Left ventricle myocardium inferior (tissue), 1 donor: ENCODE measurements around the gene PSMD1. TPM values are rescaled to one million over a fixed set of nuclear protein-coding genes. Genes with fewer than 3 reads are reported as not detected.

Experiments used
- DNase-seq: peaks from one replicate; pipeline ENCODE4 v3.0.0-alpha.2; 2020
- H3K27ac ChIP-seq: fragments of 200-600 bp; replicated peaks from 2 replicates; pipeline ENCODE4 v1.8.0; 2021
- H3K27me3 ChIP-seq: fragments of 200-600 bp; 2 replicates; pipeline ENCODE4 v1.8.0; 2021; ENCODE audit warnings: low read depth
- H3K36me3 ChIP-seq: fragments of 200-600 bp; 2 replicates; pipeline ENCODE4 v1.8.0; 2021
- H3K4me1 ChIP-seq: fragments of 200-600 bp; 2 replicates; pipeline ENCODE4 v1.8.0; 2021
- H3K4me3 ChIP-seq: fragments of 200-600 bp; 2 replicates; pipeline ENCODE4 v1.8.0; 2021; ENCODE audit warnings: mild to moderate bottlenecking, moderate library complexity
- H3K9me3 ChIP-seq: fragments of 200-600 bp; replicated peaks from 2 replicates; pipeline ENCODE4 v1.8.0; 2021
- CTCF ChIP-seq: fragments of 200-600 bp; IDR thresholded peaks from 2 replicates; pipeline ENCODE4 v1.8.0; 2021; ENCODE audit warnings: antibody characterized with exemption, mild to moderate bottlenecking, borderline replicate concordance
- intact Hi-C: fragments of 100-400 bp; cut with micrococcal nuclease; formaldehyde crosslinking; loops from one replicate; pipeline ENCODE4 v1.11.0; 2022
- total RNA-seq: library from RNA; stranded (reverse); fragmentation: NEBNext Ultra II Directional; extraction: Animal tissue kit (Norgen Biotek cat#: 25700); gene quantifications from one replicate; pipeline ENCODE4 v1.2.1, GENCODE V29; 2021
- donor health status: DM: no; HTN: yes; CAD: no; lungs with severe emphysema.

The PSMD1 gene
- total RNA-seq, 1 donor from 2014 or later = 90.5 TPM

- H3K9me3 ChIP-seq = no peaks in the 10 kb centered on the region
- no peaks in the 10 kb centered on the region for H3K36me3 ChIP-seq
- no peak for TF ChIP-seq CTCF
- no peaks in the 10 kb centered on the region for H3K27me3 ChIP-seq
- intact Hi-C loops = no loop called here
- H3K4me3 ChIP-seq = no peak overlapping the region
- H3K27ac ChIP-seq = no peak overlapping the region
- peaks cover 22% of the 10 kb centered on the region for H3K4me1 ChIP-seq
- no peak for DNase-seq
These were observed 144.3 kb downstream of the PSMD1 start for GRCh38 chr2:231200805-231201474.

DNA sequence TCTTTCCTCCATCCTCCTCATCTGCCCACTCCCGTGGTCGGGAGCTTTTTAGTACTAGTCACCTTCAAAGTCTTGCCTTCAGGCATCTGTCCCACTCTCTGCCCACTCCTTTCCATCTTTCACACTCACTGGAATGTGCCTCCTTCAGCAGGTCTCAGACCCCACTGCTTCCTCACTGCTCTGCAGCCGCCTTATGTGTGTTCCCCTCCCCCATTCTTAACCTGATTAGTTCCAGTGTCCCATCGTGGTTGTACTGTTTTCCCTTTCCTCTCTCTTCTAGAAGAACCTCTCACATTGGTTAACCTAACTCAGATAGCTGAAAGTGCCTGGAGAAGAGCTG, 144.8 kb downstream of the PSMD1 start:
- no peak for DNase-seq
- Histone ChIP-seq H3K27ac (no peak overlapping the region), H3K4me1 (peaks cover 22% of the 10 kb centered on the region), H3K4me3 (no peak overlapping the region), H3K27me3 (no peaks in the 10 kb centered on the region), H3K9me3 (no peaks in the 10 kb centered on the region), H3K36me3 (no peaks in the 10 kb centered on the region)
- intact Hi-C loops = no loop called here
- TF ChIP-seq CTCF = no peak

DNA sequence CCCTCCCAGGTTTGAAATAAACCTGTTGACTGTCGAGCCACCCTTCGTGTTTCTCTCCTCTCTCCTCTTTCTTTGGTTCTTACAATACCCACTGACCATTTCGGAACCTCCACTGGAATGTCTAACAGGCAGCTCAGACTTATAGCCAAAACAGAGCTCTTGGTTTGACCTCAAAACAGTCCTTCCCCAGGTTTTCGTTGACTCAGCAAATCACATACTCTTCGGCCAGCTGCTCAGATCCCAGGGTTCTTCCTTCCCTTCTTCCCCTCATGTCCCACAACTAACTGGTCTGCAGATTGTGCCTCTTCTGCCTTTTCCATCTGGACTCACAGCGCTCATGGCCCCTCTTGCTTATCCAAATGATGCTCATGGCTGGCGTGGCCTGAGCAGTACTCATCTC, 146.4 kb downstream of the PSMD1 start:
- no peak for TF ChIP-seq CTCF
- no peaks in the 10 kb centered on the region for H3K9me3 ChIP-seq
- no peaks in the 10 kb centered on the region for H3K27me3 ChIP-seq
- peaks cover 16% of the 10 kb centered on the region for H3K4me1 ChIP-seq
- H3K27ac ChIP-seq = no peak overlapping the region
- H3K36me3 ChIP-seq = peaks cover under 1% of the 10 kb centered on the region
- no peak overlapping the region for H3K4me3 ChIP-seq
- intact Hi-C loops = no loop called here
- no peak for DNase-seq

DNA sequence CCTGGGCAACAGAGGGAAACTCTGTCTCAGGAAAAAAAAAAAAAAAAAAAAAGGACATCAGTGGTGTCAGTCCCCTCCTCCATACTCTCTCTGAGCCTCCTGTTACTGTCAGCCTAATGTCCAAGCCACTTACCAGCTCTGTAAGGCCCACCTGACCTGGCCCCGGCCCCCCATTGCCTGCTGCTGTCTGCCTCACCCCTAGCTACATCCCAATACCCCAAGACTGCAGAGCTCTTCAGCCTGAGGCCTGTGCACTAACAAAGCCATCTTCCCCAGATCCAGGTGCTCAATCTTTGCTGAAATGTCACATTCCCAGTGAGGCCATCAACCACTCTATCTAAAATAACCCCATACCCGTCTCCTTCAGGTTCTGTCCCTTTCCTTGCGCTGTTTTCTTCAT, 147.5 kb downstream of the PSMD1 start:
- H3K4me1 ChIP-seq = peaks cover 5% of the 10 kb centered on the region

GRCh38 chr2:231204581-231204980, 147.9 kb downstream of the PSMD1 start:
- H3K36me3 ChIP-seq = peaks cover 9% of the 10 kb centered on the region
- no peaks in the 10 kb centered on the region for H3K27me3 ChIP-seq
- intact Hi-C loops = no loop called here
- no peak for TF ChIP-seq CTCF
- H3K4me3 ChIP-seq = no peak overlapping the region
- H3K9me3 ChIP-seq = no peaks in the 10 kb centered on the region
- no peak for DNase-seq
- H3K27ac ChIP-seq = no peak overlapping the region
- peaks cover under 1% of the 10 kb centered on the region for H3K4me1 ChIP-seq

More for the DNA sequence above, 147.5 kb downstream of the PSMD1 start:
- Histone ChIP-seq H3K27me3 (no peaks in the 10 kb centered on the region), H3K4me3 (no peak overlapping the region), H3K27ac (no peak overlapping the region), H3K9me3 (no peaks in the 10 kb centered on the region), H3K36me3 (peaks cover 9% of the 10 kb centered on the region)
- TF ChIP-seq CTCF = no peak
- no peak for DNase-seq
- intact Hi-C loops = no loop called here
